ENCODE measurements around the gene WNT2B.

- no peak for TF ChIP-seq POLR2A (IDR thresholded peaks at IDR 0.05)
- no peak for TF ChIP-seq CTCF (IDR thresholded peaks at IDR 0.05)
Observed at GRCh38 chr1:112496290-112496689, 12.5 kb upstream of the WNT2B start.

Data from heart left ventricle (tissue), 13 donors.